Astrocyte of the cerebellum (primary cell): ENCODE measurements around the gene GIMAP8.

Experiments used
- DNase-seq: peaks from one replicate; pipeline ENCODE4 v3.0.0-alpha.2; 2011; ENCODE audit warnings: low read depth
- H3K4me3 ChIP-seq: 2 replicates; pipeline ENCODE4 v1.5.1; 2011; ENCODE audit warnings: mild to moderate bottlenecking, low read depth, low read length, moderate library complexity
- in situ Hi-C: cut with HindIII; loops from 2 replicates; pipeline ENCODE4 v1.10.0; 2017; ENCODE audit warnings: low sequenced_read_pairs
- TF ChIP-seq, protein P1 (sequence below): IDR thresholded peaks from 2 replicates; pipeline ENCODE4 v1.5.1; 2012; ENCODE audit warnings: low read length, low read depth, moderate library complexity, mild to moderate bottlenecking; ENCODE audit errors: missing control alignments

GIMAP8 gene

DNA sequence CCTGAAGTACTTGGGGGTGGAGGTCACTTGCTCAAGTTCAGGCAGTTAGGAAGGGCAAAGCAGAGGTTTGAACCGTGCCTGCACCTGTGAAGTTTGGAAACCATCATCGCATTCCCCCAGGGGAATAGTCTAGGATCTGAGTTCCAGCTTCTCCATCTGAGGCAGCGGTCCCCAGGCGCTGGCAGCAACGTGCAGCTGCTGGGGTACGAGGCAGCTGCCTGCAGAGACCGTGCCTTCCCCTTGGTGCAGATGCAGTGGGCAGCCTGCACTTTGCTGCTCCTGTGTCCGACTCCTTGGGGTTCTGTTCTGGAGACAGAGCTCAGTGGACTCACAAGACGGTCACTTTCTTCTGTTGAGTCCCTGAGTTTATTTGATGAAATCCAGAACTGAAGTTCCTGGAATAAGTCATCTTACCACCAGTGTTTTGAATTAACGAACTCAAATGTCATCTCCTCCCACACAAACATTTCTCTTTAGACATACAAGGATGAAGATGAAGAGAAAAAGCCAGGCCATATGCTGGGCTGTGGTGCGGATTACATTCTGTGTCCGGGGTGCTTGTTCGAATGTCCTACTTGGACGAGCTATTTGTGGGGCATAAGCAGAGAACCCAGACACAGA lies 19.9 kb upstream of the GIMAP8 start:
- in situ Hi-C loops: no loop called here
- TF ChIP-seq, protein P1, sequence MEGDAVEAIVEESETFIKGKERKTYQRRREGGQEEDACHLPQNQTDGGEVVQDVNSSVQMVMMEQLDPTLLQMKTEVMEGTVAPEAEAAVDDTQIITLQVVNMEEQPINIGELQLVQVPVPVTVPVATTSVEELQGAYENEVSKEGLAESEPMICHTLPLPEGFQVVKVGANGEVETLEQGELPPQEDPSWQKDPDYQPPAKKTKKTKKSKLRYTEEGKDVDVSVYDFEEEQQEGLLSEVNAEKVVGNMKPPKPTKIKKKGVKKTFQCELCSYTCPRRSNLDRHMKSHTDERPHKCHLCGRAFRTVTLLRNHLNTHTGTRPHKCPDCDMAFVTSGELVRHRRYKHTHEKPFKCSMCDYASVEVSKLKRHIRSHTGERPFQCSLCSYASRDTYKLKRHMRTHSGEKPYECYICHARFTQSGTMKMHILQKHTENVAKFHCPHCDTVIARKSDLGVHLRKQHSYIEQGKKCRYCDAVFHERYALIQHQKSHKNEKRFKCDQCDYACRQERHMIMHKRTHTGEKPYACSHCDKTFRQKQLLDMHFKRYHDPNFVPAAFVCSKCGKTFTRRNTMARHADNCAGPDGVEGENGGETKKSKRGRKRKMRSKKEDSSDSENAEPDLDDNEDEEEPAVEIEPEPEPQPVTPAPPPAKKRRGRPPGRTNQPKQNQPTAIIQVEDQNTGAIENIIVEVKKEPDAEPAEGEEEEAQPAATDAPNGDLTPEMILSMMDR: no peak
- DNase-seq: no peak
- no peak overlapping the region for H3K4me3 ChIP-seq

DNA sequence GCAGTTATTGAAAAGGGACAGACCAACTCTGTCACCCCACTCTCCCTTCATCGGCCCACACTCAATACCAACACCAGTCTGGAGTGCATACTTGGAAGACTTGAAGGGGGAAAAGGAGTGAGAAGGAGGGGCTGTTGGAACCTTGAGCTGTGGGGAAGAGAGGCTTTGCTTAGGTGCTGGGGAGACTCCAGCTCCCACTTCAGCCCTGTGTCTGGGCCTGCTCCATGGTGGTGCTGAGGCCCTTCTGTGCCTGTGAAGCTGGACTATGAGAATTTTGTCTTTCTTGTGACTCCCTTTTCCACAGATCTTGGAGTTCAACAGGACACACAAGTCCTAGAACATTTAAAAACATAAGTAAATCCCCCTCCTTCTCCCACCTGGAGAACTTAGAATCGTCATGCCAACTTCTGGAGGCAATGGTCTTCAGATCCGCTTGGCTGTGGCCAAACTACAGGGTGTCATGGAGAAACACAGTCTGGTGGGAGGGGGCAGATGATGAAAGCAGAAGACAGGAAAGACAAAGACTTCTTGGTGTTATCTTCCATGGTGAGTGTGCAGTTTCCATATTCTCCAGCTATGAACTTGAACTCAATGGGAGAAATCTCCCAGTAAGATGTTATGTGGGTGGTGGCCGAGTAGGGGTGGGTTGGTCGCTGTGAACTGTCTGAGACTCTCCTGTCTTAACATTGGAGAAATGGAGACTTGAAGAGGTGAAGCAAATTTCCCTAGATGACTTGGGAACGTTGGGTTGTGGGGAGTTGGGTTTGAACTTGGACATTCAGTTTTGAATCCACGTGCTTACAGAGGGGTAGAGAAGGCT lies 18.4 kb upstream of the GIMAP8 start:
- DNase-seq: no peak
- in situ Hi-C loops: no loop called here
- TF ChIP-seq, protein P1: no peak
- H3K4me3 ChIP-seq: no peak overlapping the region

DNA sequence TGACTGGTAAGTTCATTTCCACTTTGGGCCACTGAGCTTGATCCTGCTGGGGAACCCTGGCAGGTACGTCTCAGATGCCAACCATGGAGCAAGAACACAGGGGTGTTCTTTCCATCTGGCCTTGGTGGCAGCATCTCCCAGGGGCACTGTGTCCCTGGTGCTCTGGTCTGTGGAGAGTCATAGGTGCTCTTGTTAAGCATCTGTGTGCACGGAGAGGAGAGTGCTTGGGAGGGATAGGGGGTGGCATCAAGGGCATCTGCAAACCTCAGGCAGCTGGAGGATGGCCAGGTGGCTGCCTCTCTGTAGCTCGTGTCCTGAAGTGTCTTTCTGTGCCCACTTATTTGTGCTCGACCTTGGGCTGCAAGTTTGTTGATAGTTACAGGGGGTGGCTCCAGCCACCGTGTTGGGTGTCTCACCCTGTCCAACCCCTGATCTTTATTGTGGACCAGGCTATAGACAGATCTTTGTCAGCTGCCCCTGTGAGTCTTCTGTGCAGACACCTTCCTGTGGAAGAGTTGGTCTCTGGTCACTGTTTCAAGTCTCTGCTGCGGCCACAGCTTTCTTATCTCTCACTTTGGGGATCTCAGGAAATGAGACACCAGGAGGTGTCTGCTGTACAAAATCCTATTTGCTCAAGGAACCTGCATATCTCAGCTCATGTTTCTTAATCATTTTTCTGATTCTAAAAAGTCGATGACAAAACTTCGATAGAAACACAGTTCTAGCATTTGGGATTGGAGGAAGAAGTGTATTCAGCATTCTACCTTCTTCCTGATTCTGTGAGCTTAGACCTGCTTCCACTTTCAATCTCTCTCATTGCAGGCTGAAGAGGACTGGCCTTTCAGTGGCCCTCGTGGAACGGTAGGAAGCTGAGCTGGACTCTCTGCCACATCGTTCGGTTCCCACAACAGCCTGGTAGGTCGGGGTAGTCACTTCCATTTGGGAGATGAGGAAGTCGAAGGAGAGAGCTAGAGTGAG lies 17.2 kb upstream of the GIMAP8 start:
- no peak for DNase-seq
- TF ChIP-seq, protein P1: no peak
- H3K4me3 ChIP-seq: no peak overlapping the region
- in situ Hi-C loops: no loop called here

DNA sequence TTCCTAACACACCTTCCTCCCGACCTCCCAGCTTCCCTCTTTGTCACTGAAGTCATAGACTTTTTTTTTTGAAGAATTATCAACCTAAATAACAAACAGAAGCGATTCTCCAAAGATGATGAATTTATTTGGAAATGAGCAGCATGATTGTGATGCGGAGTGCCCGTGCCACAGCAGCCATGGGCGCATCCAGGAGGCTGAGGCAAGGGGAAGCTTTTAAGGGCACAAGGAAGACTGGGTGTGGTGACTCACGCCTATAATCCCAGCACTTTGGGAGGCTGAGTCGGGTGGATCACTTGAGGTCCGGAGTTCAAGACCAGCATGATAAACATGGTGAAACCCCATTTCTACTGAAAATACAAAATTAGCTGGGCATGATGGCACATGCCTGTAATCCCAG lies 16.2 kb upstream of the GIMAP8 start:
- in situ Hi-C loops: no loop called here
- TF ChIP-seq, protein P1: no peak
- H3K4me3 ChIP-seq: no peak overlapping the region
- DNase-seq: no peak

DNA sequence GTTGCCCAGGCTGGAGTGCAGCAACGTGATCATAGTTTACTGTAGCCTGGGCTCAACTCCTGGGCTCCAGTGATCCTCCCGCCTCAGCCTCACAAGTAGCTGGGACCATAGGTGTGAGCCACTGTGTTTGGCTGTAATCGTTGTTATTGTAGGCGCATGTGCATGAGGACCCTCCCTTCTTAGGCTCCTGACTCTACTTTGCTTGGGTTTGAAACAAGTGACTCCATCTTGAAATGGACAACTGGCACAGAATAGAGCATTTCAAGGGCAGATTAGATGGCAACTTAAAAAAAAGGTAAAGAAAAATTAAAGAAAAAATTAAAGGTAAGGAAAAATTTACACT lies 15.4 kb upstream of the GIMAP8 start:
- H3K4me3 ChIP-seq: no peak overlapping the region
- TF ChIP-seq, protein P1: no peak
- no peak for DNase-seq
- in situ Hi-C loops: no loop called here

DNA sequence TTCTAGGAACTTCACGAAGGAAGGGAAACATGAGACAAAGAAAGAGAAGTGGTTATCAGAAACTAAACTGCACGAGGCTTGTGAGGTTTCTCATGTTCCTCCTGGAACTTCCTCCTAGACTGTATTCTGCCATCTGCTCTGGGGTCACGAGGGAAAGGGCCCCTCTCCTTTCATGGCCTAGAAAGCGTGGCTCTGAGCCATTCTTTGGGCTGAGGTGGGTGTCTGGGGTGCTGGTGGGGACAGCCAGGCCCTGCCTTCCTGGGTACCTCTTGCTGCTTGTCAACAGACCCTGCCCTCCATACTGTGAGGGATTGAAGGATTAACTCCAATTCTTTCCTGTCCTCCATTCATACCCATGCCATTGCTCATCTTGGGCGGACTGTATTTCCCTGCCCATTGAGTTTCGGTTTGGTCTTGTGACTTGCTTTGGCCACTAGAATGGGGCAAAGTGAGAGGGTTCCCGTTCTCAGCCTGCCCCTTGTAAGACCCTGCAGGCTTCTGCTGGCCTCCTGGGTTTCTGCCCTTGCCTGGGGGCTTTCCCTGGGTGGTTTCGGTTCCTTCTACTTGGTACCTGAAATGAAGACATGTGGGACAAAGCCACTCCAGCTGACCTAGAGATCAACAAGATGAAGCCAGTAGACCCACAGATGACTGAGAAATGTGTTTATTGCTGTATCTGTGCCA lies 14.9 kb upstream of the GIMAP8 start:
- TF ChIP-seq, protein P1: no peak
- no peak overlapping the region for H3K4me3 ChIP-seq
- no peak for DNase-seq
- in situ Hi-C loops: no loop called here
